Fibroblast of lung (primary cell): ENCODE results near the gene ARHGAP10.

Experiments used
- EZH2 ChIP-seq: IDR thresholded peaks from 2 replicates; pipeline ENCODE4 v1.5.1; 2012; ENCODE audit warnings: low read length, control low read depth, mild to moderate bottlenecking; ENCODE audit errors: missing control alignments
- TF ChIP-seq, protein P1 (sequence below), 2 donors: IDR thresholded peaks in 1 of 2; conservative IDR thresholded peaks in 1 of 2; 1 replicate in 1 of 2; 2 replicates in 1 of 2; pipeline ENCODE4 v1.5.1; 2011 to 2012; ENCODE audit warnings: low read length in 2 of 2, control low read depth in 1 of 2, inconsistent platforms in 1 of 2, low read depth in 1 of 2, mild to moderate bottlenecking in 1 of 2

DNA sequence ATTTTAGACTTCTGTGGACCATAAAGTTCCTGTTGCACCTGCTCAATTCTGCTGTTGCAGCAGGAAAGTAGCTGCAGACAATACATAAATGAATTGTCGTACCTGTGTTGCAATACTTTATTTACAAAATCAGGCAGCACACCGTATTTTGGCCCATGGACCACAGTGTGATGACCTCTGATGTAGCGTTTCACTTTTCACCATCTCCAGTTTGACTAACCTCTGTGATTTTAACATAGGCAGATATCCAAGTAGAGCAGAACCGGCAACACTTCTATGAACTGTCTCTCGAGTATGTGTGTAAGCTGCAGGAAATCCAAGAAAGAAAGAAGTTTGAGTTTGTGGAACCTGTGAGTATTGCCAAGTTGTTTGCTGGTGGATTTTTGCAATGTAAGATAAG, 132.7 kb downstream of the ARHGAP10 start:
- TF ChIP-seq, protein P1, sequence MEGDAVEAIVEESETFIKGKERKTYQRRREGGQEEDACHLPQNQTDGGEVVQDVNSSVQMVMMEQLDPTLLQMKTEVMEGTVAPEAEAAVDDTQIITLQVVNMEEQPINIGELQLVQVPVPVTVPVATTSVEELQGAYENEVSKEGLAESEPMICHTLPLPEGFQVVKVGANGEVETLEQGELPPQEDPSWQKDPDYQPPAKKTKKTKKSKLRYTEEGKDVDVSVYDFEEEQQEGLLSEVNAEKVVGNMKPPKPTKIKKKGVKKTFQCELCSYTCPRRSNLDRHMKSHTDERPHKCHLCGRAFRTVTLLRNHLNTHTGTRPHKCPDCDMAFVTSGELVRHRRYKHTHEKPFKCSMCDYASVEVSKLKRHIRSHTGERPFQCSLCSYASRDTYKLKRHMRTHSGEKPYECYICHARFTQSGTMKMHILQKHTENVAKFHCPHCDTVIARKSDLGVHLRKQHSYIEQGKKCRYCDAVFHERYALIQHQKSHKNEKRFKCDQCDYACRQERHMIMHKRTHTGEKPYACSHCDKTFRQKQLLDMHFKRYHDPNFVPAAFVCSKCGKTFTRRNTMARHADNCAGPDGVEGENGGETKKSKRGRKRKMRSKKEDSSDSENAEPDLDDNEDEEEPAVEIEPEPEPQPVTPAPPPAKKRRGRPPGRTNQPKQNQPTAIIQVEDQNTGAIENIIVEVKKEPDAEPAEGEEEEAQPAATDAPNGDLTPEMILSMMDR (conservative IDR thresholded peaks at IDR 0.05 in 1 of 2, IDR thresholded peaks at IDR 0.05 in 1 of 2; ENCODE audit: low read depth in 1 of 2, low read length in 2 of 2): no peak
- no peak for TF ChIP-seq EZH2
